ENCODE measurements around the gene LMBR1. TPM values are rescaled to one million over a fixed set of nuclear protein-coding genes. Genes with fewer than 3 reads are reported as not detected.

Gene LMBR1
- total and polyA plus RNA-seq, 2 donors (not counting 1 experiment from before 2014, with no cell fraction given), result 19.7 to 85.2 TPM

GRCh38 chr7:156907656-156908055, 14.7 kb upstream of the LMBR1 start:
- Mint-ChIP-seq H3K4me1 (peaks cover 4% of the 10 kb centered on the region), H3K27ac (no peak overlapping the region), H3K9me3 (ENCODE audit: insufficient read depth) (no peaks in the 10 kb centered on the region), H3K4me3 (no peak overlapping the region), H3K27me3 (peaks cover 10% of the 10 kb centered on the region)
- H3K79me2 ChIP-seq (ENCODE audit: control insufficient read depth, insufficient read depth, low read length), result no peaks in the 10 kb centered on the region
- no peak for ATAC-seq (ENCODE audit: low read depth)
- H3K27ac ChIP-seq (ENCODE audit: low read length in 2 of 2), result no peak overlapping the region
- H2AFZ ChIP-seq (ENCODE audit: insufficient read depth, low read depth, low read length, poor library complexity, severe bottlenecking), result no peak overlapping the region
- H4K20me1 ChIP-seq (ENCODE audit: control insufficient read depth, insufficient read depth, low read length, poor library complexity, severe bottlenecking), result no peaks in the 10 kb centered on the region
- TF ChIP-seq EZH2 (IDR thresholded peaks at IDR 0.05; ENCODE audit: borderline replicate concordance, insufficient read depth, low read depth, low read length, poor library complexity, severe bottlenecking), result no peak
- TF ChIP-seq CTCF (IDR thresholded peaks at IDR 0.05), result no peak
- no peak overlapping the region for H3K9ac ChIP-seq (ENCODE audit: low read length)
- H3K4me3 ChIP-seq (ENCODE audit: control extremely low read depth in 1 of 5, extremely low read depth in 1 of 5, insufficient read depth in 1 of 5, low read depth in 2 of 5, low read length in 4 of 5), result no peak overlapping the region
- H3K36me3 ChIP-seq (replicated peaks in 1 of 2; ENCODE audit: control extremely low read depth in 1 of 2, control insufficient read depth in 1 of 2, extremely low read depth in 1 of 2, insufficient read depth in 2 of 2, low read length in 1 of 2), result no peaks in the 10 kb centered on the region
- no peak for DNase-seq
- ChIA-PET CTCF (no interaction called here), POLR2A (no interaction called here)
- no peaks in the 10 kb centered on the region for H3K4me1 ChIP-seq (ENCODE audit: control insufficient read depth in 2 of 2, insufficient read depth in 2 of 2, low read length in 2 of 2)
- intact Hi-C loops (cut with micrococcal nuclease), result no loop called here
- peaks cover 0 to 3% (median 0%) of the 10 kb centered on the region in 3 donors for H3K9me3 ChIP-seq (ENCODE audit: control extremely low read depth in 1 of 3, control insufficient read depth in 2 of 3, insufficient read depth in 1 of 3, low read length in 2 of 3)
- no CpG with 5 or more reads among the region's 4 CpGs for WGBS (ENCODE audit: insufficient coverage)
- no peaks in the 10 kb centered on the region for H3K27me3 ChIP-seq (replicated peaks in 1 of 4; ENCODE audit: control extremely low read depth in 1 of 4, control insufficient read depth in 3 of 4, insufficient read depth in 4 of 4, low read length in 3 of 4)
- H3K4me2 ChIP-seq (replicated peaks; ENCODE audit: low read depth, low read length, poor library complexity, severe bottlenecking), result no peak overlapping the region

GRCh38 chr7:156906200-156906649, 13.2 kb upstream of the LMBR1 start:
- peaks cover 4% of the 10 kb centered on the region for H3K4me1 Mint-ChIP-seq
- ChIA-PET POLR2A (no interaction called here), CTCF (interaction anchor here (0.6 kb wide), 1 partner anchor 64 kb away, joined by 5 read pairs; no protein-coding TSS in a partner anchor)
- Histone ChIP-seq H3K9ac (ENCODE audit: low read length) (no peak overlapping the region), H3K27ac (ENCODE audit: low read length in 2 of 2) (no peak overlapping the region), H3K4me1 (ENCODE audit: control insufficient read depth in 2 of 2, insufficient read depth in 2 of 2, low read length in 2 of 2) (no peaks in the 10 kb centered on the region), H3K9me3 (ENCODE audit: control extremely low read depth in 1 of 3, control insufficient read depth in 2 of 3, insufficient read depth in 1 of 3, low read length in 2 of 3) (peaks cover 0 to 3% (median 0%) of the 10 kb centered on the region in 3 donors), H3K36me3 (replicated peaks in 1 of 2; ENCODE audit: control extremely low read depth in 1 of 2, control insufficient read depth in 1 of 2, extremely low read depth in 1 of 2, insufficient read depth in 2 of 2, low read length in 1 of 2) (no peaks in the 10 kb centered on the region), H3K27me3 (replicated peaks in 1 of 4; ENCODE audit: control extremely low read depth in 1 of 4, control insufficient read depth in 3 of 4, insufficient read depth in 4 of 4, low read length in 3 of 4) (no peaks in the 10 kb centered on the region), H4K20me1 (ENCODE audit: control insufficient read depth, insufficient read depth, low read length, poor library complexity, severe bottlenecking) (no peaks in the 10 kb centered on the region), H3K4me2 (replicated peaks; ENCODE audit: low read depth, low read length, poor library complexity, severe bottlenecking) (no peak overlapping the region), H3K79me2 (ENCODE audit: control insufficient read depth, insufficient read depth, low read length) (no peaks in the 10 kb centered on the region), H3K4me3 (ENCODE audit: control extremely low read depth in 1 of 5, extremely low read depth in 1 of 5, insufficient read depth in 1 of 5, low read depth in 2 of 5, low read length in 4 of 5) (no peak overlapping the region), H2AFZ (ENCODE audit: insufficient read depth, low read depth, low read length, poor library complexity, severe bottlenecking) (no peak overlapping the region)
- intact Hi-C loops (cut with micrococcal nuclease), result no loop called here
- no peak for TF ChIP-seq EZH2 (IDR thresholded peaks at IDR 0.05; ENCODE audit: borderline replicate concordance, insufficient read depth, low read depth, low read length, poor library complexity, severe bottlenecking)
- TF ChIP-seq CTCF (IDR thresholded peaks at IDR 0.05), result no peak
- peaks cover 12% of the 10 kb centered on the region for H3K27me3 Mint-ChIP-seq
- no peaks in the 10 kb centered on the region for H3K9me3 Mint-ChIP-seq (ENCODE audit: insufficient read depth)
- DNase-seq (no peak), ATAC-seq (ENCODE audit: low read depth) (no peak)
- no peak overlapping the region for H3K27ac Mint-ChIP-seq
- 71% methylated on average over 1 of the region's 4 CpGs for WGBS (ENCODE audit: insufficient coverage)
- no peak overlapping the region for H3K4me3 Mint-ChIP-seq
